HL-60 (cell line): ENCODE results near the gene KRT39.

Experiments
- DNase-seq, 2 experiments: peaks; one replicate each; pipeline ENCODE4 v3.0.0-alpha.2; 2010 to 2020; ENCODE audit warnings: low read depth in 1 of 2, low spot score in 1 of 2
- H3K27ac ChIP-seq: fragments of 250-450 bp; sonication (Bioruptor Pico); replicated peaks from 2 replicates; pipeline ENCODE4 v1.5.1; 2020; ENCODE audit warnings: mild to moderate bottlenecking, moderate library complexity
- H3K27me3 ChIP-seq: fragments of 250-450 bp; sonication (Bioruptor Pico); 2 replicates; pipeline ENCODE4 v1.5.1; 2021; ENCODE audit warnings: mild to moderate bottlenecking, moderate library complexity; ENCODE audit not compliant: insufficient read depth, poor library complexity, severe bottlenecking
- H3K4me3 ChIP-seq: replicated peaks from 2 replicates; pipeline ENCODE4 v1.5.1; 2011; ENCODE audit warnings: mild to moderate bottlenecking, control low read depth, low read length; ENCODE audit not compliant: insufficient read depth
- CTCF ChIP-seq: IDR thresholded peaks from one replicate; pipeline ENCODE4 v1.5.1; 2011; ENCODE audit warnings: low read length, control low read depth, inconsistent platforms; ENCODE audit not compliant: insufficient read depth
- GABPA ChIP-seq: IDR thresholded peaks from 2 replicates; pipeline ENCODE4 v1.6.1; 2012; ENCODE audit warnings: low read depth
- POLR2AphosphoS5 ChIP-seq: IDR thresholded peaks from 2 replicates; pipeline ENCODE4 v1.6.1; 2012; ENCODE audit warnings: low read depth
- REST ChIP-seq: IDR thresholded peaks from 2 replicates; pipeline ENCODE4 v1.6.1; 2012; ENCODE audit warnings: low read depth; ENCODE audit not compliant: insufficient replicate concordance
- SPI1 ChIP-seq: IDR thresholded peaks from 2 replicates; pipeline ENCODE4 v1.6.1; 2012; ENCODE audit warnings: low read depth, mild to moderate bottlenecking, borderline replicate concordance

KRT39 gene

GRCh38 chr17:40992666-40993065 lies 25.9 kb upstream of the KRT39 start:
- DNase-seq: no peak
- TF ChIP-seq GABPA (no peak), CTCF (no peak), REST (no peak), POLR2AphosphoS5 (no peak), SPI1 (no peak)
- no peak overlapping the region for H3K4me3 ChIP-seq
- H3K27ac ChIP-seq: no peak overlapping the region
- H3K27me3 ChIP-seq: no peaks in the 10 kb centered on the region

GRCh38 chr17:40986920-40987319 lies 20.2 kb upstream of the KRT39 start:
- TF ChIP-seq POLR2AphosphoS5 (no peak), REST (no peak), SPI1 (no peak), CTCF (no peak), GABPA (no peak)
- Histone ChIP-seq H3K4me3 (no peak overlapping the region), H3K27ac (no peak overlapping the region), H3K27me3 (peaks cover 4% of the 10 kb centered on the region)
- DNase-seq: no peak

- Histone ChIP-seq H3K27me3 (peaks cover 4% of the 10 kb centered on the region), H3K4me3 (no peak within 1 kb of the TSS), H3K27ac (no peak within 1 kb of the TSS)
- TF ChIP-seq REST (no peak), POLR2AphosphoS5 (no peak), GABPA (no peak), CTCF (no peak), SPI1 (no peak)
- DNase-seq: no peak
Observed at GRCh38 chr17:40984226-40984625, 17.5 kb upstream of the KRT39 start, which contains the start of gene KRT40. Gene KRT40, minus strand, starts transcription at chr17:40984326. Its CDS starts 53 bp downstream, at chr17:40984273.
